Gastrocnemius medialis (tissue), 4 donors: ENCODE results near the gene PLA2G3. TPM values are rescaled to one million over a fixed set of nuclear protein-coding genes. Genes with fewer than 3 reads are reported as not detected.
A peak's percentile ranks its signal among the peaks of the same experiment; 100 is the strongest.

Experiments used
- ATAC-seq, 2 donors: fragments of 150-250 bp; one replicate each; pipeline ENCODE4 v1.9.1; 2016
- DNase-seq, 2 donors: peaks; one replicate each; pipeline ENCODE4 v3.0.0-alpha.2; 2019
- H3K27ac ChIP-seq, 4 donors: fragments of 200-600 bp; sonication (generic); 1 replicate in 1 of 4; 2 replicates in 3 of 4; pipeline ENCODE4 v1.5.1; 2016 to 2018; ENCODE audit warnings: mild to moderate bottlenecking in 2 of 4, moderate library complexity in 1 of 4
- H3K27me3 ChIP-seq, 3 donors: fragments of 200-600 bp; sonication (generic) in 2 of 3; 1 replicate in 1 of 3; 2 replicates in 2 of 3; pipeline versions ENCODE4 v1.5.1 to v1.6.0; 2016 to 2019; ENCODE audit warnings: mild to moderate bottlenecking in 1 of 3, moderate library complexity in 1 of 3
- H3K36me3 ChIP-seq, 2 donors: fragments of 200-600 bp; sonication (generic) in 1 of 2; one replicate each; pipeline ENCODE4 v1.5.1; 2017 to 2018
- H3K4me1 ChIP-seq, 2 donors: fragments of 200-600 bp; sonication (generic) in 1 of 2; one replicate each; pipeline ENCODE4 v1.5.1; 2016 to 2017; ENCODE audit warnings: mild to moderate bottlenecking in 2 of 2
- H3K4me3 ChIP-seq, 4 donors: fragments of 200-600 bp; sonication (generic) in 3 of 4; 1 replicate in 1 of 4; 2 replicates in 3 of 4; pipeline ENCODE4 v1.5.1; 2016 to 2019; ENCODE audit warnings: mild to moderate bottlenecking in 2 of 4
- H3K9me3 ChIP-seq, 3 donors: fragments of 200-600 bp; sonication (generic) in 2 of 3; 1 replicate in 1 of 3; 2 replicates in 2 of 3; pipeline ENCODE4 v1.5.1; 2016 to 2019
- CTCF ChIP-seq, 5 experiments: fragments of 450-650 bp in 3 of 5; fragments of 200-600 bp in 2 of 5; sonication (generic) in 2 of 5; IDR thresholded peaks in 4 of 5; conservative IDR thresholded peaks in 1 of 5; 1 replicate in 4 of 5; 2 replicates in 1 of 5; pipeline ENCODE4 v1.5.1; 2016 to 2019; ENCODE audit warnings: antibody characterized with exemption in 5 of 5, mild to moderate bottlenecking in 3 of 5, moderate library complexity in 3 of 5
- POLR2A ChIP-seq, 2 donors: fragments of 450-650 bp; IDR thresholded peaks; one replicate each; pipeline ENCODE4 v1.6.1; 2017; ENCODE audit warnings: antibody characterized with exemption in 2 of 2, mild to moderate bottlenecking in 2 of 2, moderate library complexity in 2 of 2
- in situ Hi-C, 4 donors: fragments of 200-750 bp; cut with MboI; loops; one replicate each; pipeline versions ENCODE4 v1.15.0 to v1.8.0; 2017; ENCODE audit warnings: low sequenced_read_pairs in 4 of 4
- intact Hi-C: fragments of 100-400 bp; cut with DNase I; formaldehyde crosslinking; loops from one replicate; pipeline ENCODE4 v1.15.1; 2023; ENCODE audit warnings: low total_unique reads
- microRNA counts, 2 donors: library from miRNA; unstranded; fragments of <30 nt; microRNA quantifications; one replicate each; lab custom pipeline; 2016
- microRNA-seq, 2 donors: library from miRNA; unstranded; fragments of <30 nt; microRNA quantifications; one replicate each; pipeline ENCODE4, GENCODE V29; 2016; ENCODE audit warnings: borderline replicate concordance in 2 of 2
- total RNA-seq, 4 donors: library from RNA; depleted of rRNA; stranded (reverse); fragments of >200 nt; gene quantifications; one replicate each; pipeline versions ENCODE4 v1.1.0 to v1.2.3, GENCODE V29; 2016

PLA2G3 gene
- total RNA-seq, 4 donors from 2014 or later = not detected

GRCh38 chr22:31085928-31086327, 54.4 kb downstream of the PLA2G3 start:
- in situ Hi-C loops = loop anchor here (5.0 to 10.0 kb wide), 5 partner anchors 69 to 134 kb away; partner anchors contain the start of genes MORC2 (in 2 of the 4) and TUG1 (in 2 of the 4)

GRCh38 chr22:31085493-31085824, 54.8 kb downstream of the PLA2G3 start:
- Histone ChIP-seq H3K4me1 (peaks cover 20 to 47% of the 10 kb centered on the region in 2 donors), H3K4me3 (peak overlapping the region; percentile 69 to 89 (median 80)), H3K36me3 (peaks cover 0 to 4% of the 10 kb centered on the region in 2 donors), H3K9me3 (no peaks in the 10 kb centered on the region), H3K27me3 (no peaks in the 10 kb centered on the region), H3K27ac (peak overlapping the region; percentile 85 to 93 (median 92))
- no peak for ATAC-seq
- peak in 2 of 5 experiments; percentile 2 to 24 for TF ChIP-seq CTCF (IDR thresholded peaks at IDR 0.05 in 4 of 5, conservative IDR thresholded peaks at IDR 0.05 in 1 of 5)
- TF ChIP-seq POLR2A (IDR thresholded peaks at IDR 0.05) = no peak
- DNase-seq = no peak
- in situ Hi-C loops (loop anchor here (5.0 to 10.0 kb wide), 5 partner anchors 69 to 133 kb away; partner anchors contain the start of genes MORC2 (in 2 of the 4) and TUG1 (in 2 of the 4)), intact Hi-C loops (no loop called here)

More at GRCh38 chr22:31085928-31086327, 54.4 kb downstream of the PLA2G3 start:
- H3K4me1 ChIP-seq = peaks cover 20 to 45% of the 10 kb centered on the region in 2 donors
- peaks cover 0 to 6% of the 10 kb centered on the region in 2 donors for H3K36me3 ChIP-seq
- intact Hi-C loops = no loop called here
- ATAC-seq (no peak), DNase-seq (peak in 1 of 2 donors; percentile 11)
- H3K9me3 ChIP-seq = no peaks in the 10 kb centered on the region
- peak overlapping the region; percentile 85 to 93 (median 92) for H3K27ac ChIP-seq
- no peaks in the 10 kb centered on the region for H3K27me3 ChIP-seq
- TF ChIP-seq POLR2A (IDR thresholded peaks at IDR 0.05) (no peak), CTCF (IDR thresholded peaks at IDR 0.05 in 4 of 5, conservative IDR thresholded peaks at IDR 0.05 in 1 of 5) (no peak)
- H3K4me3 ChIP-seq = peak overlapping the region in 3 of 4 donors; percentile 69 to 82 (median 77)

GRCh38 chr22:31084811-31085492, 55.4 kb downstream of the PLA2G3 start:
- H3K9me3 ChIP-seq = no peaks in the 10 kb centered on the region
- peak overlapping the region; percentile 85 to 93 (median 92) for H3K27ac ChIP-seq
- intact Hi-C loops (loop anchor here (1.0 to 5.0 kb wide), 4 partner anchors 48 to 450 kb away; partner anchors contain the start of genes PIK3IP1 and SLC35E4), in situ Hi-C loops (loop anchor here (5.0 to 10.0 kb wide), 5 partner anchors 70 to 133 kb away; partner anchors contain the start of genes MORC2 (in 2 of the 4) and TUG1 (in 2 of the 4))
- H3K4me3 ChIP-seq = peak overlapping the region; percentile 69 to 89 (median 80)
- H3K27me3 ChIP-seq = no peaks in the 10 kb centered on the region
- ATAC-seq (peak; percentile 60 to 64), DNase-seq (peak; percentile 71 to 82)
- peaks cover 20 to 50% of the 10 kb centered on the region in 2 donors for H3K4me1 ChIP-seq
- TF ChIP-seq CTCF (IDR thresholded peaks at IDR 0.05 in 4 of 5, conservative IDR thresholded peaks at IDR 0.05 in 1 of 5) (peak; percentile 81 to 90 (median 87)), POLR2A (IDR thresholded peaks at IDR 0.05) (peak; percentile 82 to 84)
- peaks cover 0 to 4% of the 10 kb centered on the region in 2 donors for H3K36me3 ChIP-seq

MicroRNA genes within 50 kb of the gene (microRNA counts, 767-probe panel; counts per million panel counts)
- 356 to 448 counts per million in 2 donors for microRNA hsa-miR-3928 (lab: Ali Mortazavi, UCI)

Small RNA genes within 50 kb of the gene (microRNA-seq; reads per million reads assigned to microRNA genes)
- 0 to 1.7 reads per million in 2 donors for gene MIR3928

Other genes starting within 250 kb of the PLA2G3 start
- 10 to 100 TPM; 20.2 to 31.2 (median 27.7) TPM for gene MORC2, start 171.7 kb downstream of the PLA2G3 start, total RNA-seq
- gene TUG1, start 171.2 kb downstream of the PLA2G3 start, total RNA-seq = 10 to 100 TPM; 14.3 to 23.9 (median 15.8) TPM
- 100 to 1,000 TPM in 1 of 4 donors, 10 to 100 TPM in 3; 39.5 to 104 (median 45.3) TPM for gene SMTN, start 59.2 kb downstream of the PLA2G3 start, total RNA-seq
- gene SELENOM, start 32.9 kb downstream of the PLA2G3 start, total RNA-seq = 100 to 1,000 TPM; 144 to 184 (median 157) TPM
- under 1 TPM; 0.15 to 0.33 (median 0.28) TPM for gene INPP5J, start 17.5 kb downstream of the PLA2G3 start, total RNA-seq
- gene RNF185, start 19.7 kb upstream of the PLA2G3 start, total RNA-seq = 10 to 100 TPM; 23.8 to 28.1 (median 27.6) TPM
- 10 to 100 TPM in 1 of 4 donors, 1 to 10 TPM in 3; 4.0 to 12.6 (median 7.1) TPM for gene LIMK2, start 71.8 kb upstream of the PLA2G3 start, total RNA-seq
- 10 to 100 TPM; 11.2 to 28.3 (median 14.5) TPM for gene PIK3IP1, start 152.0 kb upstream of the PLA2G3 start, total RNA-seq
- 10 to 100 TPM in 1 of 4 donors, 1 to 10 TPM in 3; 8.4 to 11.5 (median 9.2) TPM for gene PATZ1, start 205.8 kb upstream of the PLA2G3 start, total RNA-seq